Stimulated activated CD8-positive, alpha-beta memory T cell treated with anti-CD3 and anti-CD28 coated beads, Interleukin-15, amount 100 ng/mL, for 48 hours (primary cell): ENCODE data around the gene CLRN3.

ENCODE experiments used
- DNase-seq, 2 donors: peaks; one replicate each; pipeline ENCODE4 v3.0.0-alpha.2; 2020; ENCODE audit warnings: low read depth in 2 of 2

Gene CLRN3

GRCh38 chr10:127899766-127900387 lies 7.1 kb upstream of the CLRN3 start:
- no peak for DNase-seq

GRCh38 chr10:127897177-127897576 lies 4.4 kb upstream of the CLRN3 start:
- DNase-seq = no peak

- no peak for DNase-seq
Observed at GRCh38 chr10:127896590-127896989, 3.8 kb upstream of the CLRN3 start.

- DNase-seq = no peak
Observed at GRCh38 chr10:127894146-127894545, 1.4 kb upstream of the CLRN3 start.

- DNase-seq = no peak
Observed at GRCh38 chr10:127890832-127891334, 1.9 kb downstream of the CLRN3 start.

- no peak for DNase-seq
Observed at GRCh38 chr10:127890216-127890615, 2.5 kb downstream of the CLRN3 start.

GRCh38 chr10:127889605-127890195 lies 3.0 kb downstream of the CLRN3 start:
- no peak for DNase-seq

- no peak for DNase-seq
Observed at GRCh38 chr10:127888521-127889312, 4.0 kb downstream of the CLRN3 start.

GRCh38 chr10:127887541-127888415 lies 5.0 kb downstream of the CLRN3 start:
- no peak for DNase-seq

GRCh38 chr10:127886371-127887051 lies 6.2 kb downstream of the CLRN3 start:
- no peak for DNase-seq

GRCh38 chr10:127884501-127884900 lies 8.2 kb downstream of the CLRN3 start:
- DNase-seq = no peak

- no peak for DNase-seq
Observed at GRCh38 chr10:127883516-127883915, 9.2 kb downstream of the CLRN3 start.

- no peak for DNase-seq
Observed at GRCh38 chr10:127882801-127883459, 9.8 kb downstream of the CLRN3 start.

GRCh38 chr10:127882391-127882790 lies 10.3 kb downstream of the CLRN3 start:
- DNase-seq = no peak

GRCh38 chr10:127881262-127881661 lies 11.5 kb downstream of the CLRN3 start:
- DNase-seq = no peak

- DNase-seq = no peak
Observed at GRCh38 chr10:127880557-127880956, 12.2 kb downstream of the CLRN3 start.

GRCh38 chr10:127878475-127879055 lies 14.2 kb downstream of the CLRN3 start:
- no peak for DNase-seq

GRCh38 chr10:127877699-127878098 lies 15.0 kb downstream of the CLRN3 start:
- no peak for DNase-seq

- DNase-seq = no peak
Observed at GRCh38 chr10:127877116-127877515, 15.6 kb downstream of the CLRN3 start.

GRCh38 chr10:127875916-127876315 lies 16.8 kb downstream of the CLRN3 start:
- DNase-seq = no peak

- no peak for DNase-seq
Observed at GRCh38 chr10:127875449-127875765, 17.3 kb downstream of the CLRN3 start.
